ENCODE measurements around the gene MAGEA9B.

- TF ChIP-seq FOS (IDR thresholded peaks at IDR 0.05; ENCODE audit: low read depth, low read length) (no peak), CTCF (conservative IDR thresholded peaks at IDR 0.05; ENCODE audit: low read depth, low read length) (no peak), BHLHE40 (IDR thresholded peaks at IDR 0.05; ENCODE audit: low read depth, low read length) (no peak), SMC3 (IDR thresholded peaks at IDR 0.05; ENCODE audit: low read depth, low read length) (no peak)
Observed at GRCh38 chrX:149628768-149629167, 41.5 kb upstream of the MAGEA9B start.
